Measurements from ENCODE around the gene LTBP4.

DNA sequence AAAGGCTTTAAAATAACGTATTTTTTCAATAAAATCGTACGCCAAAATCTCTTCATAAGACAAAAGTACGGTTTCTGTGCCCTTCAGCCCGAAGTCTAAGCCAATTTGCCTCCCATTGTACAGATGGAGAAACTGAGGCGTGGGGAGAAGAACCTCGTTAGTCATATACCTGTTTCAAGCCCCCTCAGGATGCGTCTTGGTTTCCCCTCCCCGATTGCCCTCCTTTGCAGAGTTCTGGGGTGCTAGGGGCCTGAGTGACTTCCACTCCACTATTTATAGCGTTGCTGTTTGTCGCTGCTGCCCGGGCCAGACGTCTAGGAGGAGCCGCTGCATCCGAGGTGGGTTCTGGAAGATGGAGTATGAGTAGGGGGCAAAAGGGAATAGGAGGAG, 2.3 kb upstream of the LTBP4 start:
- TF ChIP-seq POLR2A (IDR thresholded peaks at IDR 0.05): no peak
- TF ChIP-seq, protein P1, sequence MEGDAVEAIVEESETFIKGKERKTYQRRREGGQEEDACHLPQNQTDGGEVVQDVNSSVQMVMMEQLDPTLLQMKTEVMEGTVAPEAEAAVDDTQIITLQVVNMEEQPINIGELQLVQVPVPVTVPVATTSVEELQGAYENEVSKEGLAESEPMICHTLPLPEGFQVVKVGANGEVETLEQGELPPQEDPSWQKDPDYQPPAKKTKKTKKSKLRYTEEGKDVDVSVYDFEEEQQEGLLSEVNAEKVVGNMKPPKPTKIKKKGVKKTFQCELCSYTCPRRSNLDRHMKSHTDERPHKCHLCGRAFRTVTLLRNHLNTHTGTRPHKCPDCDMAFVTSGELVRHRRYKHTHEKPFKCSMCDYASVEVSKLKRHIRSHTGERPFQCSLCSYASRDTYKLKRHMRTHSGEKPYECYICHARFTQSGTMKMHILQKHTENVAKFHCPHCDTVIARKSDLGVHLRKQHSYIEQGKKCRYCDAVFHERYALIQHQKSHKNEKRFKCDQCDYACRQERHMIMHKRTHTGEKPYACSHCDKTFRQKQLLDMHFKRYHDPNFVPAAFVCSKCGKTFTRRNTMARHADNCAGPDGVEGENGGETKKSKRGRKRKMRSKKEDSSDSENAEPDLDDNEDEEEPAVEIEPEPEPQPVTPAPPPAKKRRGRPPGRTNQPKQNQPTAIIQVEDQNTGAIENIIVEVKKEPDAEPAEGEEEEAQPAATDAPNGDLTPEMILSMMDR (IDR thresholded peaks at IDR 0.05): peak in 1 of 4 experiments; percentile 5
- TF ChIP-seq POLR2AphosphoS5 (IDR thresholded peaks at IDR 0.05): no peak

All from sigmoid colon (tissue), 4 donors.